ENCODE results near the gene PLPP3.

DNA sequence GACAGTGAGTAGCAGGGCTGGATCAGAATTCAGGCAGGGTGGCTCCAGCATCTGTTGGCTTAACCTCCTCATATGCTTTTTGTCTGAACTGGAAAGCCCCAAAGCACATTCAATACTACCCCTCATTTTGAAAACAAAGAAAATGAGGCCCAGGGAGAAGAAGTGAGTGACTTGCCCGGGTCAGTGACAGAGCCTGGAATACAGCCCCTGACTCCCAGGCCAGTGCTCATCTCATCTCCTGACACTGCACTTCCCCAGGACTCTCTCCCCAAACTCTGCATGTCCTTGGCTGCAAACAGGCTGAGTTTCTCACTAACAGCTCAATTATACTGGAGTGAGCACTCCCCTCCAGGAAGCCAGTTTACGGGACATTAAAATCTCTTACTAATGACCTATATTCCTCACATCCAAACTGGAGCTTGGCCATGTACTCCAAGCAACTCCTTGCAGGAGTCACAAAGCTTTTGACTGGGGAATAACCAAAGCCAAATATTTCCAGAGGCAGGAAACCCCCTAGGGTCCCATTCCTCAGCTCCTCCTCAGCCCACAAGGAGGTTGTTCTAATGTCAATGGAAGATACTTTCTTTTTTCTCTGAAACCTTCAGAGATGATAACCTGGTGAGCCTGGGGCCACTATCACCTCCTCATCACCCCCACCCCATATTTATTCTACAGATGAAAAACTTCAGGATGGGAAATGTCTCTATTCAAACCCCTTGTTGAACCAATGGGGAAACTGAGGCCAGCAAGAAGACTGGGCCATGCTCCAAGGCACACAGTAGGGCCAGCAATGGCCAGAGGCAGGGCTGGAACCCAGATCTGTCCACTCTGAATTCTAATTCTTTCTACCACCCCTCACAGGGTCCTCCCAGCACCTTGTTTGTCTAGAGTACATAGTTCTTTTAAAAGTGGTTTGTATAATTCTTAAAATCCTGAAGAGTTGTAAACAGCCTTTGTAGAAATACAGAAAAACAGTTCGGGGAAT lies 127.0 kb downstream of the PLPP3 start:
- TF ChIP-seq, protein P1, sequence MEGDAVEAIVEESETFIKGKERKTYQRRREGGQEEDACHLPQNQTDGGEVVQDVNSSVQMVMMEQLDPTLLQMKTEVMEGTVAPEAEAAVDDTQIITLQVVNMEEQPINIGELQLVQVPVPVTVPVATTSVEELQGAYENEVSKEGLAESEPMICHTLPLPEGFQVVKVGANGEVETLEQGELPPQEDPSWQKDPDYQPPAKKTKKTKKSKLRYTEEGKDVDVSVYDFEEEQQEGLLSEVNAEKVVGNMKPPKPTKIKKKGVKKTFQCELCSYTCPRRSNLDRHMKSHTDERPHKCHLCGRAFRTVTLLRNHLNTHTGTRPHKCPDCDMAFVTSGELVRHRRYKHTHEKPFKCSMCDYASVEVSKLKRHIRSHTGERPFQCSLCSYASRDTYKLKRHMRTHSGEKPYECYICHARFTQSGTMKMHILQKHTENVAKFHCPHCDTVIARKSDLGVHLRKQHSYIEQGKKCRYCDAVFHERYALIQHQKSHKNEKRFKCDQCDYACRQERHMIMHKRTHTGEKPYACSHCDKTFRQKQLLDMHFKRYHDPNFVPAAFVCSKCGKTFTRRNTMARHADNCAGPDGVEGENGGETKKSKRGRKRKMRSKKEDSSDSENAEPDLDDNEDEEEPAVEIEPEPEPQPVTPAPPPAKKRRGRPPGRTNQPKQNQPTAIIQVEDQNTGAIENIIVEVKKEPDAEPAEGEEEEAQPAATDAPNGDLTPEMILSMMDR (IDR thresholded peaks at IDR 0.05; ENCODE audit: control extremely low read depth in 1 of 3, insufficient read depth in 1 of 3, low read depth in 1 of 3, low read length in 3 of 3), result no peak
- TF ChIP-seq POLR2A (IDR thresholded peaks at IDR 0.05; ENCODE audit: control extremely low read depth in 1 of 2, low read depth in 2 of 2, low read length in 2 of 2) (no peak), EZH2 (IDR thresholded peaks at IDR 0.05; ENCODE audit: low read depth, low read length, severe bottlenecking) (no peak), KDM1A (IDR thresholded peaks at IDR 0.05; ENCODE audit: borderline replicate concordance, low read length) (0 out of 2 replicates have a peak, but pooled peaks have one; percentile 18)

All from H1 (cell line).